Endothelial cell of umbilical vein (primary cell): ENCODE results near the gene ZFR.

Source experiments
- CTCF ChIP-seq, 2 donors: IDR thresholded peaks; 1 replicate in 1 of 2; 2 replicates in 1 of 2; pipeline ENCODE4 v1.5.1; 2011; ENCODE audit warnings: low read length in 2 of 2, mild to moderate bottlenecking in 2 of 2, moderate library complexity in 2 of 2, control low read depth in 1 of 2, inconsistent platforms in 1 of 2, low read depth in 1 of 2; ENCODE audit not compliant: insufficient read depth in 1 of 2; ENCODE audit errors: extremely low read depth in 1 of 2
- MAX ChIP-seq: IDR thresholded peaks from 2 replicates; pipeline ENCODE4 v1.6.1; 2011; ENCODE audit not compliant: insufficient read depth, insufficient read length
- MYC ChIP-seq: IDR thresholded peaks from one replicate; pipeline ENCODE4 v1.6.1; 2011; ENCODE audit warnings: mild to moderate bottlenecking, low read depth, low read length
- POLR2A ChIP-seq: IDR thresholded peaks from 2 replicates; pipeline ENCODE4 v1.6.1; 2012; ENCODE audit warnings: low read depth, mild to moderate bottlenecking, control low read depth, low read length
- POLR2AphosphoS5 ChIP-seq: IDR thresholded peaks from 2 replicates; pipeline ENCODE4 v1.6.1; 2012; ENCODE audit warnings: low read depth, mild to moderate bottlenecking, control low read depth, low read length, moderate library complexity; ENCODE audit not compliant: insufficient read depth

GRCh38 chr5:32446630-32447029, 2.1 kb upstream of the ZFR start:
- no peak for TF ChIP-seq POLR2A
- no peak for TF ChIP-seq MAX
- no peak for TF ChIP-seq CTCF (IDR thresholded peaks at IDR 0.05; ENCODE audit: extremely low read depth in 1 of 2, insufficient read depth in 1 of 2, low read depth in 1 of 2, low read length in 2 of 2)
- TF ChIP-seq MYC, result no peak
- TF ChIP-seq POLR2AphosphoS5, result no peak
